Caco-2 (cell line): Measurements from ENCODE around the gene MLPH. TPM values are rescaled to one million over a fixed set of nuclear protein-coding genes. Genes with fewer than 3 reads are reported as not detected.

Experiments
- BruUV-seq: library from RNA; stranded (reverse); fragments of 400-500 nt; replicated peaks from 2 replicates; lab custom pipeline; 2021; lab: Mats Ljungman, UMichigan
- CTCF ChIA-PET: fragments of 300-600 bp; sonication (Branson Sonifier 250); formaldehyde crosslinking; loops from one replicate; lab custom pipeline; 2022; ENCODE audit warnings: antibody characterized with exemption; lab: Charles Lee
- POLR2A ChIA-PET: fragments of 300-600 bp; sonication (Branson Sonifier 250); formaldehyde crosslinking; loops from one replicate; lab custom pipeline; 2022; ENCODE audit warnings: antibody characterized with exemption; lab: Charles Lee
- DNase-seq, 2 experiments: peaks; one replicate each; pipeline versions ENCODE4 v3.0.0 to v3.0.0-alpha.2; 2020 to 2022
- H3K27me3 ChIP-seq: replicated peaks from 2 replicates; pipeline ENCODE4 v1.6.0; 2011; ENCODE audit warnings: low read length; ENCODE audit not compliant: control insufficient read depth, insufficient read depth
- H3K36me3 ChIP-seq: 2 replicates; pipeline ENCODE4 v1.5.1; 2011; ENCODE audit warnings: low read length; ENCODE audit not compliant: control insufficient read depth, insufficient read depth
- H3K4me1 ChIP-seq: fragments of 250-450 bp; sonication (Bioruptor Pico); 2 replicates; pipeline ENCODE4 v1.5.1; 2020; ENCODE audit warnings: mild to moderate bottlenecking
- H3K4me3 ChIP-seq: 2 replicates; pipeline ENCODE4 v1.5.1; 2011; ENCODE audit warnings: low read depth, mild to moderate bottlenecking, control low read depth, low read length
- H3K9me3 ChIP-seq: fragments of 250-450 bp; sonication (Bioruptor Pico); 2 replicates; pipeline ENCODE4 v1.5.1; 2020; ENCODE audit warnings: mild to moderate bottlenecking, moderate library complexity
- H3K27ac Mint-ChIP-seq: one replicate; pipeline ENCODE4 v1.8.0; 2022; ENCODE audit warnings: mixed read lengths; ENCODE audit not compliant: unreplicated experiment
- H3K27me3 Mint-ChIP-seq: one replicate; pipeline ENCODE4 v1.8.0; 2022; ENCODE audit warnings: mixed read lengths; ENCODE audit not compliant: insufficient read depth, unreplicated experiment
- H3K36me3 Mint-ChIP-seq: one replicate; pipeline ENCODE4 v1.8.0; 2022; ENCODE audit warnings: mild to moderate bottlenecking, mixed read lengths; ENCODE audit not compliant: insufficient read depth, unreplicated experiment
- H3K4me1 Mint-ChIP-seq: one replicate; pipeline ENCODE4 v1.8.0; 2022; ENCODE audit warnings: low read depth, mixed read lengths; ENCODE audit not compliant: unreplicated experiment
- H3K4me3 Mint-ChIP-seq: one replicate; pipeline ENCODE4 v1.8.0; 2022; ENCODE audit warnings: mild to moderate bottlenecking, moderate library complexity, mixed read lengths; ENCODE audit not compliant: unreplicated experiment
- H3K9me3 Mint-ChIP-seq: one replicate; pipeline ENCODE4 v1.8.0; 2022; ENCODE audit warnings: mixed read lengths; ENCODE audit not compliant: unreplicated experiment
- intact Hi-C: fragments of 100-400 bp; cut with micrococcal nuclease; formaldehyde crosslinking; loops from one replicate; pipeline ENCODE4 v1.10.0; 2022; ENCODE audit not compliant: unreplicated experiment
- total RNA-seq: library from RNA; stranded (reverse); gene quantifications from 2 replicates; pipeline ENCODE4 v1.2.3, GENCODE V29; 2022
- TF ChIP-seq, protein P1 (sequence below), 2 experiments: fragments of 200-600 bp in 1 of 2; IDR thresholded peaks; 1 replicate in 1 of 2; 2 replicates in 1 of 2; pipeline versions ENCODE4 v1.5.1 to v1.8.0; 2011 to 2022; ENCODE audit warnings: antibody characterized with exemption in 1 of 2, control low read depth in 1 of 2, inconsistent platforms in 1 of 2, low read depth in 1 of 2, low read length in 1 of 2, mild to moderate bottlenecking in 1 of 2, moderate library complexity in 1 of 2; ENCODE audit not compliant: insufficient read depth in 1 of 2, severe bottlenecking in 1 of 2, unreplicated experiment in 1 of 2

Gene MLPH
- total RNA-seq, 1 experiment from 2014 or later = not detected

DNA sequence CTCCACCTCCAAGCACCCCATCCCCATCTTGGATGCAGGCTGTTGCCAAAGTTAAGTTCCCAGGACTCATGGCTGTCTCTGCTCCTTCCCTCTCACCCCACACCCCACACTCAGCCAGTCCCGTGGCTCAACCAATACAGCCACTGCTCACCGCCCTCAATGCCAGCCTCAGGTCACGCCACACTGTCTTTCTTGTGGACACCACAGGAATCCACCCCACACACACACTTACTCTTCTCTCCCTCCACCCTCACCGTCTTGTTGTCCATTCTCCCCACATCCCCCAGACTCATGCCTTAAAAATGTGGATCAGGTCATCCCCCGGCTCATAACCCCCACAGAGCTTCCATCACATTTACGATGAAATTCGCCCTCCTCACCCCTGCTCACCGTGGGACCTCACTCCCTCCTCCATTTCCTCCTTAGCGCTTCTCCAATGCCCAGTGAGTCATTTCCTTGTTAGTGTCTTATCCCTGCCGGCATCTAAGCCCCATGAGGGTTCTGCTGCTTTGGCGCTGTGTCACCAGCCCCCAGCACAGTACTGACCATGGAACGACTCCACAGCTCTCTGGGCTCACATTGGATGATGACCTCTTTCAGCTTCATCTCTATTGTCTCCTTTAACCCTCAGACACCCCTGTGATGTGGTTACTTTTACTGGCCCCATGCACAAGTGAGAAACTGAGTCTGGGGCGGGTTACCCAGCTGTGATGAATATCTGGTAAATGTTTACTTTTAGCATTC is 13.8 kb downstream of the MLPH start:
- no peak overlapping the region for H3K4me3 ChIP-seq
- no peak for DNase-seq

DNA sequence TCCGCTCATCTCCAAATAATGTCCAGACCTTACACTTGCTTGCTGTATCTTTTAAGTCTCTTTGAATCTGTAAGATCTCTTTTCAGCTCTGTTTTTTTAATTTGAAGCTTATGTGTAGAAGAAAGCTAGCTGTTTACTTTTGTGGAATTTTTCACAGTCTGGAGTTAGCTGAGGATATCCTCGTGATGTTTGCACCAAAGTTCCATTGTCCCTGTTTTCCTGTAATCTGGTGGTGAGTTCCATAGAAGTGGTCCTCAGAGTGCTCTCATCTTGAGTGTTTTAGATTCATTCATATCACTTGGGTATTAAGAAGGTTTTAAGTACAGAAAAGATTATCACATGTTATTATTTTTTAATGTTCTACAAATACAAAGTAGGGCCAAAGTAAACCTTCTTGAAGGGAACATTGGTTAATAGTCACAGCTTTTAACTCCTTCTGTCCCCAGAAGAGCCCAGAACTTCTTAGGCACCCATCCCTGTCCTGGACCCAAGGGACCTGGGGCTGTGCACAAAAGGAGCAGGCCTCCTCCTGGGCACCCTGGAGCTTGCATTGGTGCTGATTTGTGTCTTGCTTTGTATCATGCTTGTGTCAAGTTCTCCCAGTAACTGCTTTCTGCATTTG is 15.0 kb downstream of the MLPH start:
- H3K27me3 ChIP-seq = no peaks in the 10 kb centered on the region
- intact Hi-C loops = no loop called here
- ChIA-PET POLR2A (no interaction called here), CTCF (interaction anchor here (1.0 kb wide), 1 partner anchor 11 kb away, joined by 3 read pairs; no protein-coding TSS in a partner anchor)
- no peak overlapping the region for H3K27ac Mint-ChIP-seq
- no peaks in the 10 kb centered on the region for H3K36me3 Mint-ChIP-seq
- BruUV-seq = no TSS peak
- DNase-seq = no peak
- H3K9me3 Mint-ChIP-seq = no peaks in the 10 kb centered on the region
- no peak overlapping the region for H3K4me3 Mint-ChIP-seq
- no peaks in the 10 kb centered on the region for H3K36me3 ChIP-seq
- H3K4me1 Mint-ChIP-seq = no peaks in the 10 kb centered on the region
- no peaks in the 10 kb centered on the region for H3K4me1 ChIP-seq
- no peak overlapping the region for H3K4me3 ChIP-seq
- TF ChIP-seq, protein P1, sequence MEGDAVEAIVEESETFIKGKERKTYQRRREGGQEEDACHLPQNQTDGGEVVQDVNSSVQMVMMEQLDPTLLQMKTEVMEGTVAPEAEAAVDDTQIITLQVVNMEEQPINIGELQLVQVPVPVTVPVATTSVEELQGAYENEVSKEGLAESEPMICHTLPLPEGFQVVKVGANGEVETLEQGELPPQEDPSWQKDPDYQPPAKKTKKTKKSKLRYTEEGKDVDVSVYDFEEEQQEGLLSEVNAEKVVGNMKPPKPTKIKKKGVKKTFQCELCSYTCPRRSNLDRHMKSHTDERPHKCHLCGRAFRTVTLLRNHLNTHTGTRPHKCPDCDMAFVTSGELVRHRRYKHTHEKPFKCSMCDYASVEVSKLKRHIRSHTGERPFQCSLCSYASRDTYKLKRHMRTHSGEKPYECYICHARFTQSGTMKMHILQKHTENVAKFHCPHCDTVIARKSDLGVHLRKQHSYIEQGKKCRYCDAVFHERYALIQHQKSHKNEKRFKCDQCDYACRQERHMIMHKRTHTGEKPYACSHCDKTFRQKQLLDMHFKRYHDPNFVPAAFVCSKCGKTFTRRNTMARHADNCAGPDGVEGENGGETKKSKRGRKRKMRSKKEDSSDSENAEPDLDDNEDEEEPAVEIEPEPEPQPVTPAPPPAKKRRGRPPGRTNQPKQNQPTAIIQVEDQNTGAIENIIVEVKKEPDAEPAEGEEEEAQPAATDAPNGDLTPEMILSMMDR (IDR thresholded peaks at IDR 0.05; ENCODE audit: insufficient read depth in 1 of 2, low read depth in 1 of 2, low read length in 1 of 2, severe bottlenecking in 1 of 2, unreplicated experiment in 1 of 2) = no peak
- no peaks in the 10 kb centered on the region for H3K27me3 Mint-ChIP-seq
- no peaks in the 10 kb centered on the region for H3K9me3 ChIP-seq

More for the DNA sequence above, 13.8 kb downstream of the MLPH start:
- Histone ChIP-seq H3K36me3 (no peaks in the 10 kb centered on the region), H3K27me3 (no peaks in the 10 kb centered on the region), H3K9me3 (no peaks in the 10 kb centered on the region), H3K4me1 (no peaks in the 10 kb centered on the region)
- POLR2A ChIA-PET = no interaction called here
- Mint-ChIP-seq H3K4me1 (no peaks in the 10 kb centered on the region), H3K27me3 (no peaks in the 10 kb centered on the region), H3K9me3 (no peaks in the 10 kb centered on the region), H3K4me3 (no peak overlapping the region), H3K36me3 (no peaks in the 10 kb centered on the region), H3K27ac (no peak overlapping the region)
- BruUV-seq = no TSS peak
- TF ChIP-seq, protein P1 (IDR thresholded peaks at IDR 0.05; ENCODE audit: insufficient read depth in 1 of 2, low read depth in 1 of 2, low read length in 1 of 2, severe bottlenecking in 1 of 2, unreplicated experiment in 1 of 2) = no peak
- CTCF ChIA-PET = no interaction called here
- intact Hi-C loops = no loop called here

DNA sequence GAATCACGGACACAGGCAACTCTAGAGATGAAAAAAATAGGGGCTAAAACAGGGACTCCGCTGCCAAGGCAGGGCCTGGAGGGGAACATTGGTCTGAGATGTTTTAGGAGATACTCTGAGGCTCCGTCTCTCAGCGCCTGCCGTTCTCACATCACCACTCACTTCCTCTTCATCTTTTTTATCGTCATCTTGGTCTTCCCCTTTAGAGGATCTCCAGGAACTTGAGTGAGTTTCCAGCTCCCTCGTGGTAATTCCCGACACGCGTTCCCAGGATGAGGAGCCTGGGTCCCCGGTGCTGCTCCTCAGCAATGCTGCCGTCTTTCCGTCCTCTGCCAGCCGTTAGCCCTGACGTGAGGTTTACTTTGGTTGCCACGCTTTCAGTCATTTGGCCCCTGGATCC is 16.1 kb downstream of the MLPH start:
- ChIA-PET POLR2A (no interaction called here), CTCF (no interaction called here)
- Mint-ChIP-seq H3K36me3 (no peaks in the 10 kb centered on the region), H3K4me3 (no peak overlapping the region), H3K4me1 (no peaks in the 10 kb centered on the region), H3K27ac (no peak overlapping the region), H3K27me3 (no peaks in the 10 kb centered on the region), H3K9me3 (no peaks in the 10 kb centered on the region)
- Histone ChIP-seq H3K4me3 (no peak overlapping the region), H3K27me3 (no peaks in the 10 kb centered on the region), H3K4me1 (no peaks in the 10 kb centered on the region), H3K9me3 (no peaks in the 10 kb centered on the region), H3K36me3 (no peaks in the 10 kb centered on the region)
- no TSS peak for BruUV-seq
- intact Hi-C loops = no loop called here
- TF ChIP-seq, protein P1 (IDR thresholded peaks at IDR 0.05; ENCODE audit: insufficient read depth in 1 of 2, low read depth in 1 of 2, low read length in 1 of 2, severe bottlenecking in 1 of 2, unreplicated experiment in 1 of 2) = no peak
- DNase-seq = no peak
